ENCODE data around the gene UBA5.
A peak's percentile ranks its signal among the peaks of the same experiment; 100 is the strongest.
"Not testable (repeated sequence)": the region's sequence is repeated elsewhere in the genome, so short reads cannot be mapped to it uniquely, and the experiment has no call there.

UBA5 gene

DNA sequence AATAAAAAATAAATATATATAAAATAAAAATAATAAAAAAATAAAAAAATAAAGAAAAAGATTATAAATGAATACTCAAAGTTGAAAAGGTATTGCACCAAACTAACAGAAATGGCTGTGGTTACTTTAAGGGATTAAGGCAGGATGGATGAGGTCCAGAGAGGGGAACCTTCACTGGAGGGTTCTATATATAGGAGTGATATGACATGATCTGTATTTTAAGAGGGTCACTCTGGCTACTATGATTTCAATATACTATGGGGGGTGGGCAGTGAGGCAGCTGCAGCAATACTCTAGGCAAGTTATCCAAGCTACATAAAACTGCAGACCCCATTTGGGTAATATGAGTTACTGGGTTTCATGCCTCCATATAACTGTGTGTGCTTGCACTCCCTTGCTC, 25.1 kb upstream of the UBA5 start:
- DNase-seq (ENCODE audit: low read depth): no peak
- no peak overlapping the region for H3K4me3 ChIP-seq (ENCODE audit: low read depth, low read length)
- no peak for TF ChIP-seq POLR2A (IDR thresholded peaks at IDR 0.05; ENCODE audit: extremely low read depth, insufficient read length)
- TF ChIP-seq, protein P1, sequence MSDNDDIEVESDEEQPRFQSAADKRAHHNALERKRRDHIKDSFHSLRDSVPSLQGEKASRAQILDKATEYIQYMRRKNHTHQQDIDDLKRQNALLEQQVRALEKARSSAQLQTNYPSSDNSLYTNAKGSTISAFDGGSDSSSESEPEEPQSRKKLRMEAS (IDR thresholded peaks at IDR 0.05; ENCODE audit: low read depth, low read length): no peak
- TF ChIP-seq, protein P2, sequence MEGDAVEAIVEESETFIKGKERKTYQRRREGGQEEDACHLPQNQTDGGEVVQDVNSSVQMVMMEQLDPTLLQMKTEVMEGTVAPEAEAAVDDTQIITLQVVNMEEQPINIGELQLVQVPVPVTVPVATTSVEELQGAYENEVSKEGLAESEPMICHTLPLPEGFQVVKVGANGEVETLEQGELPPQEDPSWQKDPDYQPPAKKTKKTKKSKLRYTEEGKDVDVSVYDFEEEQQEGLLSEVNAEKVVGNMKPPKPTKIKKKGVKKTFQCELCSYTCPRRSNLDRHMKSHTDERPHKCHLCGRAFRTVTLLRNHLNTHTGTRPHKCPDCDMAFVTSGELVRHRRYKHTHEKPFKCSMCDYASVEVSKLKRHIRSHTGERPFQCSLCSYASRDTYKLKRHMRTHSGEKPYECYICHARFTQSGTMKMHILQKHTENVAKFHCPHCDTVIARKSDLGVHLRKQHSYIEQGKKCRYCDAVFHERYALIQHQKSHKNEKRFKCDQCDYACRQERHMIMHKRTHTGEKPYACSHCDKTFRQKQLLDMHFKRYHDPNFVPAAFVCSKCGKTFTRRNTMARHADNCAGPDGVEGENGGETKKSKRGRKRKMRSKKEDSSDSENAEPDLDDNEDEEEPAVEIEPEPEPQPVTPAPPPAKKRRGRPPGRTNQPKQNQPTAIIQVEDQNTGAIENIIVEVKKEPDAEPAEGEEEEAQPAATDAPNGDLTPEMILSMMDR (IDR thresholded peaks at IDR 0.05; ENCODE audit: low read depth, low read length): no peak
- no peak for TF ChIP-seq MYC (IDR thresholded peaks at IDR 0.05; ENCODE audit: low read depth, low read length)

DNA sequence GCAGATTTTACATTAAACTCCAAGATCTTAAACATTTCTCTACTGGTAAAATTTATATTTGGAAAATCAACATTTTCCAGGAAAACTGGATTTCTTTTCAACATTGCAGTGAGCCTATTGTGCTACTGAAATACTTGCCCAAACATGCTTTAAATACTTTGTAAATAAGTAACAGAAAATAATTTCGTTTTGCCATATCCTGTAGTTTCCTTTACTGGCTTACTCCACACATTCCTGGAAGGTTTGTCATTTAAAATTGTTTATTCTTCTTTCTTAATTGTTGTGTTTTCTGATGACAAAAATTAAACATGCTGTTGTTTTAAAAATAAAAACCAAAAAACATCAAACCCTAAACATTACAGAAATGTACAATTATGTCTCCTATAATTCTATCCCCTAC, 22.5 kb upstream of the UBA5 start:
- no peak for DNase-seq (ENCODE audit: low read depth)
- TF ChIP-seq MYC (IDR thresholded peaks at IDR 0.05; ENCODE audit: low read depth, low read length): no peak
- TF ChIP-seq, protein P2 (IDR thresholded peaks at IDR 0.05; ENCODE audit: low read depth, low read length): no peak
- TF ChIP-seq, protein P1 (IDR thresholded peaks at IDR 0.05; ENCODE audit: low read depth, low read length): no peak
- no peak for TF ChIP-seq POLR2A (IDR thresholded peaks at IDR 0.05; ENCODE audit: extremely low read depth, insufficient read length)
- no peak overlapping the region for H3K4me3 ChIP-seq (ENCODE audit: low read depth, low read length)

DNA sequence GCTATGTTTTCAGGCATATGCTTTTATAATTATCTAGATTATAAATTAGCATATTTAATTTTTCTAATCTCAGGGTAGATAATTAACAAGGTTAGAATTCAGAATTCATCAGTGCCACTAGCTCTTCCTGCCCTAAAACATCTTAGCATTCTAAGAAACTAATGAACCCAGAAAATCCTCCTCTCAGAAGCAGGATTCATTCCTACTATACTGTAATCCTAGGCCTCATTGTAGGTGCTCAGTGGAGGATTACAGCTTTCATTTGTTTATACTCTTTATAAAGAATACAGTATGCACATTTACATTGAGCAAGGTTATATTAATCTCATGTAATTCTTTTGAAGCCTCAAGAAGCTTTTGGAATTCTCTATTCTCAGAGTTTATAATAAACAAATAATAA, 21.4 kb upstream of the UBA5 start:
- H3K4me3 ChIP-seq (ENCODE audit: low read depth, low read length): no peak overlapping the region
- no peak for DNase-seq (ENCODE audit: low read depth)
- TF ChIP-seq POLR2A (IDR thresholded peaks at IDR 0.05; ENCODE audit: extremely low read depth, insufficient read length): no peak

DNA sequence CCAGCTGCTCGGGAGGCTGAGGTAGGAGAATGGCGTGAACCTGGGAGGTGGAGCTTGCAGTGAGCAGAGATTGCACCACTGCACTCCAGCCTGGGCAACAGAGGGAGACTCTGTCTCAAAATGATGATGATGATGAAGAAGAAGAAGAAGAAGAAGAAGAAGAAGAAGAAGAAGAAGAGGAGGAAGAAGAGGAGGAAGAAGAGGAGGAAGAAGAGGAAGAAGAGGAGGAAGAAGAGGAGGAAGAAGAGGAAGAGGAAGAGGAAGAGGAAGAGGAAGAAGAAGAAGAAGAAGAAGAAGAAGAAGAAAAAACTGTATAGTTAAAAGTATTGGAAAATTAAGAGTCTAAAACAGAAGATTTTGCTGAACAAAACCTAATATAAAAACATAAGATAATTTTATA, 18.7 kb upstream of the UBA5 start:
- H3K4me3 ChIP-seq (ENCODE audit: low read depth, low read length); DNase-seq (ENCODE audit: low read depth): not testable (repeated sequence)

DNA sequence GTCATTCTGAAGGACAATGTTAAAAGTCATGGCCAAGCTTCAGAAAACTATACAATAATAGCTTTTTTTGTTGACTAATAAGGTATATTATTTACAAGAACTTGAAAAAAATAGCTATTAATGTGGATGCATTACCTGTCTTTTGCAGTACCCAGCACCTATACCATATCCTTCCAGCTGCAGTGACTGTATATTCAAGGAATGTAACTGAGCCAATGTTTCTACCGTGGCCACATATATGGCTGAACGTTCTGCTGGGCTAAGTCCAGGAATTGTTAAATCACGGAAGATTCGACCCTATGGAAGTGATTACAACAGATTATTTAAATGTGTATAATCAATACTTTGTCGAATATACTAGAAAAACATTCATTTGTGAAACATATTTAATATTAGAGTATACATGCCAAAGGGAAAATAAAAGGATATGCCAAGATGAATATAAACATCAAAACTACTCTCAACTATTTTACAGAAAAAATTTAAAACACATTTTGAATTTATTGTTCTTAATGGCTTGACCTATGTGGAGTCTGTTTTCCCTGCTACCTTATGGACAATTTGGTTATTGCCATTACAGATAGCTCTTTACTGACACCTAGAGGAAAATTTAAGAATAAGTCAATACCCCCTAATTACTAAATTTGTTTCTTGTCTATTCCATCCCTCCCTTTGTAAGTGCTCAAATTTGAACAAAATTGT, 18.1 kb upstream of the UBA5 start:
- DNase-seq (ENCODE audit: low read depth): peak; percentile 56
- TF ChIP-seq POLR2A (IDR thresholded peaks at IDR 0.05; ENCODE audit: extremely low read depth, insufficient read length): no peak
- TF ChIP-seq, protein P2 (IDR thresholded peaks at IDR 0.05; ENCODE audit: low read depth, low read length): no peak
- TF ChIP-seq, protein P1 (IDR thresholded peaks at IDR 0.05; ENCODE audit: low read depth, low read length): no peak
- H3K4me3 ChIP-seq (ENCODE audit: low read depth, low read length): no peak overlapping the region

DNA sequence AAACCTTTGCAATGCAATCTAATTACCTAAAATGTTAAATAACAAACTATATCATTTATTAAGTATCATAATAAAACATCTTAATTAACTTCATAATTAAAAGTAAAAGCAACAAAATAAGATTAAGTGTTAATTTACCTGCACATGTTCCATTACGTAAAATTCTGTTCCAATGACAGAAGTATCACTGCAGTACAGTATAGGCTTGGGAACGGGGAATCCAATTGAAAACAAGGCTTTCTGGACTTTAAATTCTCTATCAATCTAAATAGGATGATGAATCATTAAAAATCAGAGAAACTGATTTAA, 17.6 kb upstream of the UBA5 start:
- no peak overlapping the region for H3K4me3 ChIP-seq (ENCODE audit: low read depth, low read length)
- no peak for TF ChIP-seq POLR2A (IDR thresholded peaks at IDR 0.05; ENCODE audit: extremely low read depth, insufficient read length)
- TF ChIP-seq, protein P1 (IDR thresholded peaks at IDR 0.05; ENCODE audit: low read depth, low read length): no peak
- TF ChIP-seq MYC (IDR thresholded peaks at IDR 0.05; ENCODE audit: low read depth, low read length): no peak
- TF ChIP-seq, protein P2 (IDR thresholded peaks at IDR 0.05; ENCODE audit: low read depth, low read length): no peak
- DNase-seq (ENCODE audit: low read depth): no peak

DNA sequence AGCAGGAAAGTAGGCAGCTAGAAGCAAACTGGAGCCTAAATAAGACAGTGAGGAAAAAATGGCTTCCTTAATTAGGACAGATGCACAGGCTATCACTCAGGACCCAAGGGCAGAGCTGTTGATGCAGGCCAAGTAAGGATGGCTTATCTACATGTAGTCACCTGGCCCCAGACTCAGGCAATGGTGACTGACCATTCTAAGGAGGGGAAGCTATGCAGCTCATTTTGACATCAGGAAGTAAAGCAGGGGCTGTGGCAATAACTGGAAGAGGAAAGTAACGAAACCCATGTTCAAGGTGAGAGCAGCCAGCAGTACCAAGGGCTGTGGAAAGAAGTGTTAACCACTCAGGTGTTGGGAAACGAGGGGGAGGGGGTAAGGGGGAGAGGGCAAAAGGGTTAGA, 16.8 kb upstream of the UBA5 start:
- TF ChIP-seq, protein P1 (IDR thresholded peaks at IDR 0.05; ENCODE audit: low read depth, low read length): no peak
- TF ChIP-seq POLR2A (IDR thresholded peaks at IDR 0.05; ENCODE audit: extremely low read depth, insufficient read length): no peak
- no peak for TF ChIP-seq MYC (IDR thresholded peaks at IDR 0.05; ENCODE audit: low read depth, low read length)
- TF ChIP-seq, protein P2 (IDR thresholded peaks at IDR 0.05; ENCODE audit: low read depth, low read length): no peak
- H3K4me3 ChIP-seq (ENCODE audit: low read depth, low read length): no peak overlapping the region
- no peak for DNase-seq (ENCODE audit: low read depth)
